Fibroblast of the aortic adventitia (primary cell): ENCODE results near the gene DOCK1. TPM values are rescaled to one million over a fixed set of nuclear protein-coding genes. Genes with fewer than 3 reads are reported as not detected.

Experiments used
- DNase-seq: peaks from one replicate; pipeline ENCODE4 v3.0.0-alpha.2; 2010; ENCODE audit warnings: low read depth
- H3K4me3 ChIP-seq: 2 replicates; pipeline ENCODE4 v1.5.1; 2011; ENCODE audit warnings: low read depth, mild to moderate bottlenecking, control low read depth, low read length, moderate library complexity
- CTCF ChIP-seq: IDR thresholded peaks from 2 replicates; pipeline ENCODE4 v1.5.1; 2011; ENCODE audit warnings: mild to moderate bottlenecking, low read length, control low read depth, inconsistent platforms; ENCODE audit not compliant: insufficient read depth
- total RNA-seq: library from RNA; depleted of rRNA; stranded (reverse); fragments of >200 nt; gene quantifications from 2 replicates; pipeline ENCODE4 v1.2.3, GENCODE V29; 2012; ENCODE audit warnings: low replicate concordance

The DOCK1 gene
- total RNA-seq, 1 donor: 75.2 TPM

- peak overlapping the region; percentile 58 for H3K4me3 ChIP-seq
- DNase-seq: no peak
- TF ChIP-seq CTCF: no peak
These were observed 291.9 kb downstream of the DOCK1 start for GRCh38 chr10:127197154-127197432.

GRCh38 chr10:127198307-127198706, 293.1 kb downstream of the DOCK1 start:
- no peak for DNase-seq
- TF ChIP-seq CTCF: no peak
- no peak overlapping the region for H3K4me3 ChIP-seq

GRCh38 chr10:127198721-127199120, 293.5 kb downstream of the DOCK1 start:
- no peak overlapping the region for H3K4me3 ChIP-seq
- DNase-seq: no peak
- no peak for TF ChIP-seq CTCF

GRCh38 chr10:127200646-127201045, 295.4 kb downstream of the DOCK1 start:
- no peak overlapping the region for H3K4me3 ChIP-seq
- TF ChIP-seq CTCF: no peak
- no peak for DNase-seq

- no peak for DNase-seq
- TF ChIP-seq CTCF: no peak
- H3K4me3 ChIP-seq: no peak overlapping the region
These were observed 297.8 kb downstream of the DOCK1 start for GRCh38 chr10:127203067-127203466.

- no peak for TF ChIP-seq CTCF
- DNase-seq: peak; percentile 29
- no peak overlapping the region for H3K4me3 ChIP-seq
These were observed 301.9 kb downstream of the DOCK1 start for GRCh38 chr10:127207081-127207480.

GRCh38 chr10:127210936-127211466, 305.8 kb downstream of the DOCK1 start:
- no peak for TF ChIP-seq CTCF
- no peak for DNase-seq
- no peak overlapping the region for H3K4me3 ChIP-seq
